Measurements from ENCODE around the gene SLC17A7.

DNA sequence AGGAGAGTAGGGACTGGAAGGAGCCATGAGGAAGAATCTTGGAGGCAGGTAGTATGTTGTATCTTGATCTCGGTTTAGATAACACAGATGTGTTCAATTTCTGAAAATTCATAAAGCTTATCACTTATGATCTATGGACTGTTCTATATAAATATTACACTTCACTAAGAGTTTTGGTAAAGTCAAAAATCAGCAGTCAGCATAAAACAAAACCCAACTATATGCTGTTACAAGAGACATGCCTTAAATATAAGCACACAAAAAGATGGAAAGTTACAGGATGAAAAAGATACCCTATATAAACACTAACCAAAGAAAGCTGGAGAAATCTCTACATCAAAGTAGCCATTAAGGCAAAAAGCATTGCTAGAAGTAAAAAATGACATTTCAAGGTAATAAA lies 57.7 kb downstream of the SLC17A7 start:
- TF ChIP-seq, protein P1, sequence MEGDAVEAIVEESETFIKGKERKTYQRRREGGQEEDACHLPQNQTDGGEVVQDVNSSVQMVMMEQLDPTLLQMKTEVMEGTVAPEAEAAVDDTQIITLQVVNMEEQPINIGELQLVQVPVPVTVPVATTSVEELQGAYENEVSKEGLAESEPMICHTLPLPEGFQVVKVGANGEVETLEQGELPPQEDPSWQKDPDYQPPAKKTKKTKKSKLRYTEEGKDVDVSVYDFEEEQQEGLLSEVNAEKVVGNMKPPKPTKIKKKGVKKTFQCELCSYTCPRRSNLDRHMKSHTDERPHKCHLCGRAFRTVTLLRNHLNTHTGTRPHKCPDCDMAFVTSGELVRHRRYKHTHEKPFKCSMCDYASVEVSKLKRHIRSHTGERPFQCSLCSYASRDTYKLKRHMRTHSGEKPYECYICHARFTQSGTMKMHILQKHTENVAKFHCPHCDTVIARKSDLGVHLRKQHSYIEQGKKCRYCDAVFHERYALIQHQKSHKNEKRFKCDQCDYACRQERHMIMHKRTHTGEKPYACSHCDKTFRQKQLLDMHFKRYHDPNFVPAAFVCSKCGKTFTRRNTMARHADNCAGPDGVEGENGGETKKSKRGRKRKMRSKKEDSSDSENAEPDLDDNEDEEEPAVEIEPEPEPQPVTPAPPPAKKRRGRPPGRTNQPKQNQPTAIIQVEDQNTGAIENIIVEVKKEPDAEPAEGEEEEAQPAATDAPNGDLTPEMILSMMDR (CRISPR knock-in tag; IDR thresholded peaks at IDR 0.05) = no peak
- no peak for TF ChIP-seq YEATS4 (CRISPR knock-in tag; IDR thresholded peaks at IDR 0.05; ENCODE audit: borderline replicate concordance)
- no peak for TF ChIP-seq ZNF747 (CRISPR knock-in tag; IDR thresholded peaks at IDR 0.05; ENCODE audit: borderline replicate concordance)
- TF ChIP-seq SP1 (IDR thresholded peaks at IDR 0.05) = no peak
- no peak for TF ChIP-seq SP1 (CRISPR knock-in tag; IDR thresholded peaks at IDR 0.05)
- TF ChIP-seq, protein P2, sequence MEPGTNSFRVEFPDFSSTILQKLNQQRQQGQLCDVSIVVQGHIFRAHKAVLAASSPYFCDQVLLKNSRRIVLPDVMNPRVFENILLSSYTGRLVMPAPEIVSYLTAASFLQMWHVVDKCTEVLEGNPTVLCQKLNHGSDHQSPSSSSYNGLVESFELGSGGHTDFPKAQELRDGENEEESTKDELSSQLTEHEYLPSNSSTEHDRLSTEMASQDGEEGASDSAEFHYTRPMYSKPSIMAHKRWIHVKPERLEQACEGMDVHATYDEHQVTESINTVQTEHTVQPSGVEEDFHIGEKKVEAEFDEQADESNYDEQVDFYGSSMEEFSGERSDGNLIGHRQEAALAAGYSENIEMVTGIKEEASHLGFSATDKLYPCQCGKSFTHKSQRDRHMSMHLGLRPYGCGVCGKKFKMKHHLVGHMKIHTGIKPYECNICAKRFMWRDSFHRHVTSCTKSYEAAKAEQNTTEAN (CRISPR knock-in tag; conservative IDR thresholded peaks at IDR 0.05) = no peak
- TF ChIP-seq ATM (IDR thresholded peaks at IDR 0.05; ENCODE audit: borderline replicate concordance) = no peak
